NT2/D1 (cell line): ENCODE results near the gene FZR1.
"Not testable (repeated sequence)": the region's sequence is repeated elsewhere in the genome, so short reads cannot be mapped to it uniquely, and the experiment has no call there.

Source experiments
- DNase-seq: peaks from one replicate; pipeline ENCODE4 v3.0.0-alpha.2; 2011; ENCODE audit warnings: low read depth, low spot score
- H3K27me3 ChIP-seq: 2 replicates; pipeline ENCODE4 v1.6.0; 2011; ENCODE audit warnings: mild to moderate bottlenecking; ENCODE audit not compliant: insufficient read length, insufficient read depth
- H3K36me3 ChIP-seq: 2 replicates; pipeline ENCODE4 v1.6.1; 2011; ENCODE audit warnings: mild to moderate bottlenecking, low read length, mixed read lengths; ENCODE audit not compliant: insufficient read depth, insufficient read length
- H3K4me1 ChIP-seq: 2 replicates; pipeline ENCODE4 v1.5.1; 2011; ENCODE audit not compliant: insufficient read depth, insufficient read length
- H3K4me3 ChIP-seq: 2 replicates; pipeline ENCODE4 v1.5.1; 2011; ENCODE audit warnings: low read depth; ENCODE audit not compliant: insufficient read length
- H3K9ac ChIP-seq: 2 replicates; pipeline ENCODE4 v1.6.0; 2011; ENCODE audit warnings: low read depth; ENCODE audit not compliant: insufficient read length
- H3K9me3 ChIP-seq: 2 replicates; pipeline ENCODE4 v1.5.1; 2011; ENCODE audit warnings: mild to moderate bottlenecking, low read length; ENCODE audit not compliant: insufficient read depth
- SUZ12 ChIP-seq: IDR thresholded peaks from 2 replicates; pipeline ENCODE4 v1.6.1; 2011; ENCODE audit not compliant: insufficient read length, insufficient read depth; ENCODE audit errors: extremely low read depth
- YY1 ChIP-seq: IDR thresholded peaks from 2 replicates; pipeline ENCODE4 v1.6.1; 2011; ENCODE audit not compliant: insufficient read length, insufficient read depth
- ZNF274 ChIP-seq: IDR thresholded peaks from 2 replicates; pipeline ENCODE4 v1.6.1; 2011; ENCODE audit warnings: mild to moderate bottlenecking, low read depth, low read length

FZR1 gene

DNA sequence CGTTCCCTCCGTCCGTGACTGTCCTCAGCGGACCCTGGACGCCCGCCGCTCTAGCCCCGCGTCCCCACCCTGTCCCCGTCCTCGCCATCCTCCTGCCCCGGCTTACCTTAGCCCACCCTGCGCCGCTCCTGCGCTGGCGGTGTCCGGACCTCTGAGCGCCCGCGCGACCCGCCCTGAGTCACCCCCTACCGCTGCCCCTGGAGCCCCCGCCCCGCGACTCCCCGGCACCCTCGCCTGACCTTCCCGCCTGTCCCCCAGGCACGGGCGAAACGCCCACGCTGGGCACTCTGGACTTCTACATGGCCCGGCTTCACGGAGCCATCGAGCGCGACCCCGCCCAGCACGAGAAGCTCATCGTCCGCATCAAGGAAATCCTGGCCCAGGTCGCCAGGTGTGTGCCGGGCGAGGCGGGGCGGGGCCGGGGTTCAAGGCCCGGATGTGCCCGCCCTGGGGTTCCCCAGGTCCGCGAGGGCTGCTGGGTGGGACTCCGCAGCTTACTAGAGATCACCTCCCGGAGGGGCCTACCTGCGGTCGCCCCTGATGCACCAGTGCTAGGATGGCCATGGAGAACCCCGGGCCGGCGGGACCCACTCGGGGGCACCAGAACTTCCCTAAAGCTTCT lies 71.7 kb downstream of the FZR1 start:
- Histone ChIP-seq H3K4me1 (peaks cover 13% of the 10 kb centered on the region), H3K9ac (no peak overlapping the region), H3K4me3 (no peak overlapping the region), H3K36me3 (peaks cover 36% of the 10 kb centered on the region), H3K27me3 (no peaks in the 10 kb centered on the region), H3K9me3 (no peaks in the 10 kb centered on the region)
- DNase-seq, result no peak
- TF ChIP-seq ZNF274, result no peak
- no peak for TF ChIP-seq YY1
- TF ChIP-seq SUZ12, result no peak

DNA sequence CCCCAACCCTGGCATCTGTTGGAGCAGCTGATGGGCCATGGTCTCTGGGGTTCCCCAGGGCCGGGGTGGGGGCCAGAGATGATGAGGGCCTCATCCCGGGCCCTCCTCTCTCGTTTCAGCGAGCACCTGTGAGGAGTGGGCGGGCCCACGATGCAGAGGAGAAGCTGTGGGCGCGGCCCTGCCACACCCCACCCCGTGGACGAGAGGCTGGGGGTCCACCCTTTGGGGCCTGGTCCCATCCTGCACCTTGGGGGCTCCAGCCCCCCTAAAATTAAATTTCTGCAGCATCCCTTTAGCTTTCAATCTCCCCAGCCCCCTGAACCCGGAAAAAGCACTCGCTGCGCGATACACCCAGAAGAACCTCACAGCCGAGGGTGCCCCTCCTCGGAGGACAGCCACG lies 72.3 kb downstream of the FZR1 start:
- Histone ChIP-seq H3K9me3 (no peaks in the 10 kb centered on the region), H3K4me1 (peaks cover 16% of the 10 kb centered on the region), H3K27me3 (no peaks in the 10 kb centered on the region), H3K36me3 (peaks cover 36% of the 10 kb centered on the region), H3K9ac (no peak overlapping the region), H3K4me3 (no peak overlapping the region)
- no peak for TF ChIP-seq ZNF274
- TF ChIP-seq SUZ12, result no peak
- no peak for TF ChIP-seq YY1
- DNase-seq, result no peak

DNA sequence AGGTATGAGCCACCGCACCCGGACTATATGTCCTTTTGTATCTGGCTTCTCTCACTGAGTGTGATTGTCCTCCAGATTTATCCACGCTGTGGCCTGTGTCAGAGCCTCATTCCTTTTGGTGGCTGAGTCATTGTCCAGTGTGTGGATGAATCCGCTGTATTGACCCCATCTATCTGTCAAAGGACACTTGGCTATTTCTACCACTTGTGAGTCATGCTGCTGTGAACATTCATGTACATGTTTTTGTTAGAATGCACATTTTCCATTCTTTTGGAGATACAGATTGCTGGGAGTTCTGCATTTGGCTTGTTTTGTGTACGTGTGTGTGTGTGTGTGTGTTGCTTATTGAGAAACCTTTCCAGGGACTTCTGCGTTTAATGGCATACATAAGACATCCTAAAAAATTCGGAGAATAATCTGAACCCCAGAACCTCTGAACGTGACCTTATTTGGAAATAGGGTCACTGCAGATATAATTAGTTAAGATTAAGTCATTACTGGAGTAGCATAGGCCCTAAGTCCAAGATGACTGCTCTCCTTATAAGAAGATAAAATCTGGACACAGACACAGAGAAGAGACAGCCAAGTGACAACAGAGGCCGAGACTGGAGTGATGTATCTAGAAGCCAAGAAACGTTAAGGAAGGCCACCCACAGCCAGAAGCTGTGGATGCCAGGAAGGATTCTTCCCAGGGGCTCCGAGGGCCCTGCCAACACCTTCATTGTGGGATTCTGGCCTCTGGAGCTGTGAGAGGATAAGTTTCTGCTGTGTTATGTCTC lies 74.2 kb downstream of the FZR1 start:
- H3K4me3 ChIP-seq, result no peak overlapping the region
- no peak for TF ChIP-seq SUZ12
- no peak for TF ChIP-seq ZNF274
- no peak for TF ChIP-seq YY1
- peaks cover 27% of the 10 kb centered on the region for H3K36me3 ChIP-seq
- no peak overlapping the region for H3K9ac ChIP-seq
- no peak for DNase-seq
- no peaks in the 10 kb centered on the region for H3K9me3 ChIP-seq
- H3K27me3 ChIP-seq, result peaks cover 5% of the 10 kb centered on the region
- H3K4me1 ChIP-seq, result peaks cover 15% of the 10 kb centered on the region

DNA sequence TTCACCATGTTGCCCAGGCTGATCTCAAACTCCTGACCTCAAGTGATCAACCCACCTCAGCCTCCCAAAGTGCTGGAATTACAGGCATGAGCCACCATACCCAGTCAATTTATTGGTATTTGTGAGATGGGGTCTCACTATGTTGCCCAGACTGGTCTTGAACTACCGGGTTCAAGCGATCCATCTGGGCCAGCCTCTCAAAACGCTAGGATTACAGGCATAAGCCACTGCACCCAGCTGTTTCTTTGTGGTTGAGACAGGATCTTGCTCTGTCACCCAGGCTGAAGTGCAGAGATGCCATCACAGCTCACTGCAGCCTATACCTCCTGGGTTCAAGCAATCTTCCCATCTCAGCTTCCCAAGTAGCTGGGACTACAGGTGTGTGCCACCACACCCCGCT lies 75.7 kb downstream of the FZR1 start:
- Histone ChIP-seq H3K36me3 (peaks cover 14% of the 10 kb centered on the region), H3K27me3 (peaks cover 13% of the 10 kb centered on the region)
- DNase-seq, H3K9ac ChIP-seq, H3K4me1 ChIP-seq, H3K4me3 ChIP-seq, H3K9me3 ChIP-seq: not testable (repeated sequence)

DNA sequence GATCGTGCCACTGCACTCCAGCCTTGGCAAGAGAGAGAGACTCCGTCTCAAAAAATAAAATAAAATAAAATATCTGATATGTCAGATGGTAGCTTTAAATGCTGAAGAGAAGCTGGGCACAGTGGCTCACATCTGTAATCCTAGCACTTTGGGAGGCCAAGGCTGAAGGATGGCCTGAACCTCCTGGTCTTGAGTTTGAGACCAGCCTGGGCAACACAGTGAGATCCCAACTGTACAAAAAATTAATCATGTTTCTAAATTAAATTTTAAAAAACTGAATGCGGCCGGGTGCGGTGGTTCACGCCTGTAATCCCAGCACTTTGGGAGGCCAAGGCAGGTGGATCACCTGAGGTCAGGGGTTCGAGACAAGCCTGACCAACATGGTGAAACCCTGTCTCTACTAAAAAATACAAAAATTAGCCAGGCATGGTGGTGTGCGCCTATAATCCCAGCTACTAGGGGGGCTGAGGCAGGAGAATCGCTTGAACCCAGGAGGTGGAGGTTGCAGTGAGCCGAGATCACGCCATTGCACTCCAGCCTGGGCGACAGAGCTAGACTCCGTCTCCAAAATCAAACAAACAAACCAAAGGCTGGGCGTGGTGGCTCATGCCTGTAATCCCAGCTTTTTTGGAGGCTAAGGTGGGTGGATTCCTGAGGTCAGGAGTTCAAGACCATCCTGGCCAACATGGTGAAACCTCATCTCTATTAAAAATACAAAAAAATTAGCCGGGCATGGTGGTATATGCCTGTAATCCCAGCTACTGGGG lies 78.1 kb downstream of the FZR1 start:
- DNase-seq, H3K4me3 ChIP-seq: not testable (repeated sequence)

DNA sequence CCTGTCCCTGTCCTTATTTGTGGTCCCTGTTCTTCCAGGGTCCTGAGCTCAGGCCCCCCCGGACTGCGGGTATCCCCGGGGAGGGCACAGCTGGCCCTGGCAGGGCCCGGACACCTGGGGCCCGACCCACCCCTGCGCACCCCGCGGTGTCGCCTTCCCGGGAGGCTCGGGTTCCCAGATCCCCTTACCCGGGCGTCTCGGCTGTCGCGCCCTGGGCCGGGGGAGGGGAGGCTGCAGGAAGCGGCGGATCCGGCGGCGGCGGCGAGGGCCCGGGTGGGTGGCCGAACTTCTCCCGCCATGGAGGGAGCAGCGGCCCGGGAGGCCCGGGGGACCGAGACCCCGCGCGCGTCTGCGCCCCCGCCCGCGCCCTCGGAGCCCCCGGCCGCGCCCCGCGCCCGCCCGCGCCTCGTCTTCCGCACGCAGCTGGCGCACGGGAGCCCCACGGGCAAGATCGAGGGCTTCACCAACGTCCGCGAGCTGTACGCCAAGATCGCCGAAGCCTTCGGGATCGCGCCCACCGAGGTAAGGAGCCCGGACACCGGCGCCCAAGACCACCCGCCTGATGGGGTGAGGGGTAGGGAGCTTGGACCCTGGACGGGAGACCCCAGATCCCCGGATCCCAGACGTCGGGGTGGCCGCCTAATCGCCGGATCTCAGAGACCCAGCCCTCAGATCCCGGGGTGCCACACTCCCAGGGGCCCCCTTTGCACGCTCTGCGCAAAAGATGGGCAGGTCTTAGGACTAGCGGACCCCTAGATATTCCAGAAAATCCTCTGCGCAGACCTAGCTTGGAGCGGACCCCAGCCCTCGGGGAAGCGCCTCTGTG lies 79.4 kb downstream of the FZR1 start, which contains the start of gene GIPC3:
GIPC3 (plus strand) TSS at position 178 of the 826 bp plus-strand sequence; CDS start at position 298, 120 bp downstream.
- no peak for DNase-seq
- peaks cover 4% of the 10 kb centered on the region for H3K4me1 ChIP-seq
- peak within 1 kb of the TSS; percentile 51 for H3K4me3 ChIP-seq
- peak within 1 kb of the TSS; percentile 79 for H3K9ac ChIP-seq
- H3K27me3 ChIP-seq, result peaks cover 13% of the 10 kb centered on the region
- H3K9me3 ChIP-seq, result no peaks in the 10 kb centered on the region; the same call in 1 of the 2 replicates
- no peaks in the 10 kb centered on the region for H3K36me3 ChIP-seq
- no peak for TF ChIP-seq SUZ12
- no peak for TF ChIP-seq ZNF274
- TF ChIP-seq YY1, result no peak

More for the DNA sequence above, 78.1 kb downstream of the FZR1 start:
- not testable (repeated sequence) for H3K36me3 ChIP-seq, H3K9ac ChIP-seq, H3K4me1 ChIP-seq, H3K9me3 ChIP-seq
- H3K27me3 ChIP-seq, result peaks cover 13% of the 10 kb centered on the region

DNA sequence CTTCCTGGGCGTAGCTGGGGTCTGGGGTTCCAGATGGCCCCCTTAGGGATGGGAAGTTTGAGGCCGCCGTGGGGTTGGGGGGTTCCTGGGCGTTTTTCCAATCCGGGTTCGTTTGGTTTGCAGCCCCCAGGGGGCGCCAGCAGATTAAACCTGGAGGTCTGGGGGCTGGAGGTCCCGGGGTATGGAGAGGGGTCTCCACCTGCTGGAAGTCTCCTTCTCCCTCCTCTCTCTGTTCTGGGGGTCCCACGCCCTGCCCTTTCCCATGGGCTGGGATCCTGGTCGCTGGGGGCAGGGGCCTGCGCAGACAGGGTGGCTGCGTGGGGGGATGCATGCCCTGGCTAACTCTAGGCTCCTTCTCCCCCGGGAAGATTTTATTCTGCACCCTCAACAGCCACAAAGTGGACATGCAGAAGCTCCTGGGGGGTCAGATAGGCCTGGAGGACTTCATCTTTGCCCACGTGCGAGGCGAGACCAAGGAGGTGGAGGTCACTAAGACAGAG lies 80.1 kb downstream of the FZR1 start:
- H3K27me3 ChIP-seq, result peaks cover 13% of the 10 kb centered on the region
- no peaks in the 10 kb centered on the region for H3K36me3 ChIP-seq
- H3K9ac ChIP-seq, result peak overlapping the region; percentile 79
- no peaks in the 10 kb centered on the region; the same call in 1 of the 2 replicates for H3K9me3 ChIP-seq
- no peak for DNase-seq
- TF ChIP-seq ZNF274 (no peak), YY1 (no peak), SUZ12 (no peak)
- H3K4me1 ChIP-seq, result peaks cover 4% of the 10 kb centered on the region
- H3K4me3 ChIP-seq, result peak overlapping the region; percentile 51
